ENCODE measurements around the gene ELMO3. TPM values are rescaled to one million over a fixed set of nuclear protein-coding genes. Genes with fewer than 3 reads are reported as not detected.

Gene ELMO3
- total RNA-seq, 1 donor from 2014 or later = 5.5 TPM

- Mint-ChIP-seq H3K36me3 (ENCODE audit: insufficient read depth) (peaks cover 4% of the 10 kb centered on the region), H3K4me1 (ENCODE audit: low read depth) (peaks cover 15% of the 10 kb centered on the region), H3K27ac (no peak overlapping the region), H3K27me3 (no peaks in the 10 kb centered on the region), H3K4me3 (ENCODE audit: low read depth) (peak overlapping the region; percentile 80), H3K9me3 (ENCODE audit: low read depth) (no peaks in the 10 kb centered on the region)
- TF ChIP-seq CTCF (IDR thresholded peaks at IDR 0.05; ENCODE audit: unreplicated experiment) = no peak
- DNase-seq (ENCODE audit: low spot score, unreplicated experiment) = no peak
Observed at GRCh38 chr16:67190448-67191399, 8.2 kb upstream of the ELMO3 start.

DNA sequence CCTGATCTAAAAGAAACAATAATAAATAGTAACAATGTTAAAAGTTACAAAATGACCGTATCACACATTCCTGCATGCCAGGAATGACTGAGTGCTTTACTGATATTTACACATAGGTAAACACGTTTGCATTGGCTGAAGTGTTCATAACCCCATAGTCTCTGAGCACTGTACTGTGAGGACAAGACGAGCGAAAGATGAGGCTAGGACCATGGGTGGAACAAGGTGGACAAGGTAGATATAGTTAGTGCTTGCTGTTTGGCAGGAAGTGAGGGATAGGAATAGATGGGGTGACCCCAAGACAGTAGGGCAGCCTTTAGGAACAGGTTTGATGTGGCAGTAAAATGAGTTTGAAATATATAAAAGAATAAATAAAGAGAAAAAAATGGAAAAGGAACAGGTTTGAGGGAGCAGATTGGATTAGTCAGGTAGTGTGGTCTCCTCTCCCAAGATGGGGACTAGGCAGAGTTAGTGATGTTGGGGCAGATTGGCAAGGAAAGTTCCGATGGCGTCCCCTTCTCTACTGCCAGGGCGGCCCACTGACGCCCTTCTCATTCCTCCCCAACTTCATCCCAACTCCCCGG is 7.4 kb upstream of the ELMO3 start:
- no peaks in the 10 kb centered on the region for H3K9me3 Mint-ChIP-seq (ENCODE audit: low read depth)
- no peak for DNase-seq (ENCODE audit: low spot score, unreplicated experiment)
- H3K36me3 Mint-ChIP-seq (ENCODE audit: insufficient read depth) = peaks cover 10% of the 10 kb centered on the region
- H3K4me1 Mint-ChIP-seq (ENCODE audit: low read depth) = peaks cover 15% of the 10 kb centered on the region
- peak overlapping the region; percentile 80 for H3K4me3 Mint-ChIP-seq (ENCODE audit: low read depth)
- no peaks in the 10 kb centered on the region for H3K27me3 Mint-ChIP-seq
- H3K27ac Mint-ChIP-seq = no peak overlapping the region
- TF ChIP-seq CTCF (IDR thresholded peaks at IDR 0.05; ENCODE audit: unreplicated experiment) = no peak

- Mint-ChIP-seq H3K27ac (peak within 1 kb of the TSS; percentile 71), H3K36me3 (ENCODE audit: insufficient read depth) (peaks cover 16% of the 10 kb centered on the region), H3K4me1 (ENCODE audit: low read depth) (peaks cover 15% of the 10 kb centered on the region), H3K4me3 (ENCODE audit: low read depth) (peak within 1 kb of the TSS; percentile 80), H3K27me3 (no peaks in the 10 kb centered on the region), H3K9me3 (ENCODE audit: low read depth) (no peaks in the 10 kb centered on the region)
- no peak for TF ChIP-seq CTCF (IDR thresholded peaks at IDR 0.05; ENCODE audit: unreplicated experiment)
- peak; percentile 75 for DNase-seq (ENCODE audit: low spot score, unreplicated experiment)
Observed at GRCh38 chr16:67191995-67192681, 6.8 kb upstream of the ELMO3 start, which contains the start of gene E2F4. Gene E2F4, plus strand, starts transcription at chr16:67192155. Its CDS starts 73 bp downstream, at chr16:67192228.

DNA sequence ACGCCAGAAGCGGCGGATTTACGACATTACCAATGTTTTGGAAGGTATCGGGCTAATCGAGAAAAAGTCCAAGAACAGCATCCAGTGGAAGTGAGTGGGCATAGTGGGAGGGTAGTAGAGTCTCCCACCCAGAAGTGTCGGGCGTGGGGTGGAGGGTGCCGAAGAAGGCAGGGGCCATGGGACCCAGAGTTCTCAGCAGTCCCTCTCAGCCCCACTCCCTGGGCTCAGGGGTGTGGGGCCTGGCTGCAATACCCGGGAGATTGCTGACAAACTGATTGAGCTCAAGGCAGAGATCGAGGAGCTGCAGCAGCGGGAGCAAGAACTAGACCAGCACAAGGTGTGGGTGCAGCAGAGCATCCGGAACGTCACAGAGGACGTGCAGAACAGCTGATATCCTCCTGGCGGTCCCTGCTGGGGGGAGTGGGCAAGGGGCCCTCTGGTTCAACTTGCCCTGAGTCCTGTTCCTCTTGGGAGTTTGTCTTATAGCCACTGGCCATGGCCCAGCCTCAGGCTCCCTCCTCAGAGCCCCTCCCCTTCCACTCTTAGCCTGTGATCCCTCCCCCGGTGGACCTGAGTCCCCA is 6.1 kb upstream of the ELMO3 start:
- peak overlapping the region; percentile 80 for H3K4me3 Mint-ChIP-seq (ENCODE audit: low read depth)
- H3K9me3 Mint-ChIP-seq (ENCODE audit: low read depth) = no peaks in the 10 kb centered on the region
- H3K27ac Mint-ChIP-seq = peak overlapping the region; percentile 71
- H3K4me1 Mint-ChIP-seq (ENCODE audit: low read depth) = peaks cover 15% of the 10 kb centered on the region
- no peak for TF ChIP-seq CTCF (IDR thresholded peaks at IDR 0.05; ENCODE audit: unreplicated experiment)
- no peaks in the 10 kb centered on the region for H3K27me3 Mint-ChIP-seq
- DNase-seq (ENCODE audit: low spot score, unreplicated experiment) = no peak
- peaks cover 16% of the 10 kb centered on the region for H3K36me3 Mint-ChIP-seq (ENCODE audit: insufficient read depth)

- no peak for TF ChIP-seq CTCF (IDR thresholded peaks at IDR 0.05; ENCODE audit: unreplicated experiment)
- H3K4me1 Mint-ChIP-seq (ENCODE audit: low read depth) = peaks cover 15% of the 10 kb centered on the region
- H3K9me3 Mint-ChIP-seq (ENCODE audit: low read depth) = no peaks in the 10 kb centered on the region
- peak overlapping the region; percentile 80 for H3K4me3 Mint-ChIP-seq (ENCODE audit: low read depth)
- H3K27me3 Mint-ChIP-seq = no peaks in the 10 kb centered on the region
- peaks cover 17% of the 10 kb centered on the region for H3K36me3 Mint-ChIP-seq (ENCODE audit: insufficient read depth)
- peak overlapping the region; percentile 67 for H3K27ac Mint-ChIP-seq
- DNase-seq (ENCODE audit: low spot score, unreplicated experiment) = no peak
Observed at GRCh38 chr16:67193536-67193935, 5.4 kb upstream of the ELMO3 start.

Data from progenitor cell of endocrine pancreas (in vitro differentiated cells).